ENCODE results near the gene MEDAG. TPM values are rescaled to one million over a fixed set of nuclear protein-coding genes. Genes with fewer than 3 reads are reported as not detected.
"Not testable (repeated sequence)": the region's sequence is repeated elsewhere in the genome, so short reads cannot be mapped to it uniquely, and the experiment has no call there.

Gene MEDAG
- total RNA-seq, 4 donors from 2014 or later, result 16.5 to 45.9 (median 19.1) TPM

GRCh38 chr13:30923418-30923817 lies 17.3 kb downstream of the MEDAG start:
- H3K27ac ChIP-seq, result no peak overlapping the region
- H3K36me3 ChIP-seq, result no peaks in the 10 kb centered on the region
- DNase-seq, result no peak
- no peaks in the 10 kb centered on the region for H3K4me1 ChIP-seq
- no peak for TF ChIP-seq CTCF (IDR thresholded peaks at IDR 0.05)
- TF ChIP-seq POLR2A (IDR thresholded peaks at IDR 0.05), result no peak
- intact Hi-C loops (cut with DNase I; ENCODE audit: low total_unique reads), result no loop called here
- H3K9me3 ChIP-seq, result no peaks in the 10 kb centered on the region
- H3K27me3 ChIP-seq, result no peaks in the 10 kb centered on the region
- no peak overlapping the region for H3K4me3 ChIP-seq

- no peaks in the 10 kb centered on the region for H3K4me1 ChIP-seq
- no peaks in the 10 kb centered on the region for H3K36me3 ChIP-seq
- H3K9me3 ChIP-seq, result no peaks in the 10 kb centered on the region
- no peak for DNase-seq
- H3K27ac ChIP-seq, result no peak overlapping the region
- intact Hi-C loops (cut with DNase I; ENCODE audit: low total_unique reads), result no loop called here
- H3K27me3 ChIP-seq, result no peaks in the 10 kb centered on the region
- TF ChIP-seq POLR2A (IDR thresholded peaks at IDR 0.05), result no peak
- TF ChIP-seq CTCF (IDR thresholded peaks at IDR 0.05), result no peak
- no peak overlapping the region for H3K4me3 ChIP-seq
Measured at GRCh38 chr13:30924721-30925120, 18.6 kb downstream of the MEDAG start.

GRCh38 chr13:30925429-30925828 lies 19.4 kb downstream of the MEDAG start:
- Histone ChIP-seq H3K27ac (no peak overlapping the region), H3K4me1 (no peaks in the 10 kb centered on the region), H3K9me3 (no peaks in the 10 kb centered on the region), H3K4me3 (no peak overlapping the region), H3K36me3 (no peaks in the 10 kb centered on the region), H3K27me3 (no peaks in the 10 kb centered on the region)
- no peak for DNase-seq
- intact Hi-C loops (cut with DNase I; ENCODE audit: low total_unique reads), result no loop called here
- TF ChIP-seq CTCF (IDR thresholded peaks at IDR 0.05) (no peak), POLR2A (IDR thresholded peaks at IDR 0.05) (no peak)

GRCh38 chr13:30926781-30927180 lies 20.7 kb downstream of the MEDAG start:
- TF ChIP-seq CTCF (IDR thresholded peaks at IDR 0.05) (no peak), POLR2A (IDR thresholded peaks at IDR 0.05) (no peak)
- no peak overlapping the region for H3K4me3 ChIP-seq
- H3K27me3 ChIP-seq, result no peaks in the 10 kb centered on the region
- no peaks in the 10 kb centered on the region for H3K36me3 ChIP-seq
- intact Hi-C loops (cut with DNase I; ENCODE audit: low total_unique reads), result no loop called here
- no peak overlapping the region for H3K27ac ChIP-seq
- no peak for DNase-seq
- H3K4me1 ChIP-seq, result no peaks in the 10 kb centered on the region
- H3K9me3 ChIP-seq, result no peaks in the 10 kb centered on the region

- H3K27me3 ChIP-seq; H3K4me1 ChIP-seq; H3K36me3 ChIP-seq; H3K4me3 ChIP-seq; H3K9me3 ChIP-seq; DNase-seq; H3K27ac ChIP-seq; intact Hi-C loops (cut with DNase I; ENCODE audit: low total_unique reads): not testable (repeated sequence)
Measured at GRCh38 chr13:30927188-30927587, 21.1 kb downstream of the MEDAG start.

- intact Hi-C loops (cut with DNase I; ENCODE audit: low total_unique reads), result no loop called here
- H3K27ac ChIP-seq, result no peak overlapping the region
- TF ChIP-seq POLR2A (IDR thresholded peaks at IDR 0.05), result no peak
- TF ChIP-seq CTCF (IDR thresholded peaks at IDR 0.05), result no peak
Measured at GRCh38 chr13:30927595-30927994, 21.5 kb downstream of the MEDAG start.

More at GRCh38 chr13:30927595-30927994, 21.5 kb downstream of the MEDAG start:
- H3K27me3 ChIP-seq, result no peaks in the 10 kb centered on the region
- no peak overlapping the region for H3K4me3 ChIP-seq
- no peaks in the 10 kb centered on the region for H3K4me1 ChIP-seq
- H3K9me3 ChIP-seq, result no peaks in the 10 kb centered on the region
- H3K36me3 ChIP-seq, result no peaks in the 10 kb centered on the region
- no peak for DNase-seq
